Left ventricle myocardium inferior (tissue), 1 donor: ENCODE data around the gene WDR33. TPM values are rescaled to one million over a fixed set of nuclear protein-coding genes. Genes with fewer than 3 reads are reported as not detected.
A peak's percentile ranks its signal among the peaks of the same experiment; 100 is the strongest.

Source experiments
- DNase-seq: peaks from one replicate; pipeline ENCODE4 v3.0.0-alpha.2; 2020
- H3K27ac ChIP-seq: fragments of 200-600 bp; replicated peaks from 2 replicates; pipeline ENCODE4 v1.8.0; 2021
- H3K27me3 ChIP-seq: fragments of 200-600 bp; 2 replicates; pipeline ENCODE4 v1.8.0; 2021; ENCODE audit warnings: low read depth
- H3K36me3 ChIP-seq: fragments of 200-600 bp; 2 replicates; pipeline ENCODE4 v1.8.0; 2021
- H3K4me1 ChIP-seq: fragments of 200-600 bp; 2 replicates; pipeline ENCODE4 v1.8.0; 2021
- H3K4me3 ChIP-seq: fragments of 200-600 bp; 2 replicates; pipeline ENCODE4 v1.8.0; 2021; ENCODE audit warnings: mild to moderate bottlenecking, moderate library complexity
- H3K9me3 ChIP-seq: fragments of 200-600 bp; replicated peaks from 2 replicates; pipeline ENCODE4 v1.8.0; 2021
- CTCF ChIP-seq: fragments of 200-600 bp; IDR thresholded peaks from 2 replicates; pipeline ENCODE4 v1.8.0; 2021; ENCODE audit warnings: antibody characterized with exemption, mild to moderate bottlenecking, borderline replicate concordance
- intact Hi-C: fragments of 100-400 bp; cut with micrococcal nuclease; formaldehyde crosslinking; loops from one replicate; pipeline ENCODE4 v1.11.0; 2022
- total RNA-seq: library from RNA; stranded (reverse); fragmentation: NEBNext Ultra II Directional; extraction: Animal tissue kit (Norgen Biotek cat#: 25700); gene quantifications from one replicate; pipeline ENCODE4 v1.2.1, GENCODE V29; 2021
- donor health status: DM: no; HTN: yes; CAD: no; lungs with severe emphysema.

Gene WDR33
- total RNA-seq, 1 donor from 2014 or later = 38.9 TPM

GRCh38 chr2:127852388-127852787, 41.4 kb upstream of the WDR33 start:
- H3K4me1 ChIP-seq = peaks cover 40% of the 10 kb centered on the region
- no peaks in the 10 kb centered on the region for H3K27me3 ChIP-seq
- no peak for TF ChIP-seq CTCF
- DNase-seq = no peak
- intact Hi-C loops = no loop called here
- peaks cover 44% of the 10 kb centered on the region for H3K36me3 ChIP-seq
- no peak overlapping the region for H3K4me3 ChIP-seq
- H3K27ac ChIP-seq = no peak overlapping the region
- no peaks in the 10 kb centered on the region for H3K9me3 ChIP-seq

GRCh38 chr2:127847931-127848330, 37.0 kb upstream of the WDR33 start:
- no peak overlapping the region for H3K27ac ChIP-seq
- H3K4me1 ChIP-seq = no peaks in the 10 kb centered on the region
- no peak for TF ChIP-seq CTCF
- no peak for DNase-seq
- H3K9me3 ChIP-seq = no peaks in the 10 kb centered on the region
- no peak overlapping the region for H3K4me3 ChIP-seq
- intact Hi-C loops = no loop called here
- H3K36me3 ChIP-seq = peaks cover 64% of the 10 kb centered on the region
- H3K27me3 ChIP-seq = no peaks in the 10 kb centered on the region

DNA sequence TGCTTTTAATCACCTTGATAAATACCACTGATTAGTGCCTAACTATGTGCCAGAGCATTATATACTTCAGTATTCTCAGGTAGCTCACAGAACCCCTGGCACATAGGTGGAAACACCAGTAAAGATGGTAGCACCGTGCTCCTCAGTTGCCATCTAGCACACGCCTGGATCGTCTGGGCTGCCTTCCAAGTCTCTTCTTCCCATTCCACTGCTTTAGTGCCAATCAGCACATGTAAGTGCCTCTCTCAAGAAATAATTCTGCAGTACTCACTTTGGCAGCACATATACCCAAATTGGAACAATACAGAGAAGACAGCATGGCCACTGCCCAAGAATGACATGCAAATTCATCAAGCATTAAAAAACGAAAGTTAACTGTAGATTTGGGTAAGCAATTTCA, 34.0 kb upstream of the WDR33 start:
- Histone ChIP-seq H3K27ac (no peak overlapping the region), H3K4me1 (no peaks in the 10 kb centered on the region), H3K4me3 (no peak overlapping the region), H3K36me3 (peaks cover 46% of the 10 kb centered on the region), H3K9me3 (no peaks in the 10 kb centered on the region), H3K27me3 (no peaks in the 10 kb centered on the region)
- no peak for TF ChIP-seq CTCF
- intact Hi-C loops = no loop called here
- DNase-seq = peak; percentile 35

DNA sequence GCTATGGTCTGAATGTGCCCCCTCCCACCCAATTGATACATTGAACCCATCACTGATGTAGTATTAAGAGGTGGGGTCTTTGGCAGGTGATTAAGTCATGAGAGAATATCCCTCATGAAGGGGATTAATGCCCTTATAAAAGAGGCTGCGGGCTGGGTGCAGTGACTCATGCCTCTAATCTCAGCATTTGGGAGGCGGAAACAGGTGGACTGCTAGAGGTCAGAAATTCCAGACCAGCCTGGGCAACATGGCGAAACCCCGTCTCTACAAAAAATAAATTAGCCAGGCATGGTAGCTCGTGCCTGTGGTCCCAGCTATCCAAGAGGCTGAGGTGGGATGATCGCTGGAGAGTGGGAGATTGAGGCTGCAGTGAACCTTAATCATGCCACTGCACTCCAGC, 32.7 kb upstream of the WDR33 start:
- H3K27me3 ChIP-seq = no peaks in the 10 kb centered on the region

GRCh38 chr2:127841466-127842178, 30.7 kb upstream of the WDR33 start:
- no peak for TF ChIP-seq CTCF
- intact Hi-C loops = no loop called here

More for the DNA sequence above, 32.7 kb upstream of the WDR33 start:
- H3K4me1 ChIP-seq = no peaks in the 10 kb centered on the region
- peaks cover 33% of the 10 kb centered on the region for H3K36me3 ChIP-seq
- intact Hi-C loops = no loop called here
- no peaks in the 10 kb centered on the region for H3K9me3 ChIP-seq
- no peak for TF ChIP-seq CTCF
- no peak overlapping the region for H3K27ac ChIP-seq
- DNase-seq = no peak
- no peak overlapping the region for H3K4me3 ChIP-seq

More at GRCh38 chr2:127841466-127842178, 30.7 kb upstream of the WDR33 start:
- no peak overlapping the region for H3K27ac ChIP-seq
- no peak overlapping the region for H3K4me3 ChIP-seq
- H3K36me3 ChIP-seq = peaks cover 13% of the 10 kb centered on the region
- DNase-seq = no peak
- no peaks in the 10 kb centered on the region for H3K4me1 ChIP-seq
- H3K9me3 ChIP-seq = no peaks in the 10 kb centered on the region
- H3K27me3 ChIP-seq = no peaks in the 10 kb centered on the region
